Measurements from ENCODE around the gene MYOM3.

GRCh38 chr1:24047110-24047477, 64.8 kb downstream of the MYOM3 start:
- TF ChIP-seq CTCF (IDR thresholded peaks at IDR 0.05) (no peak), POLR2A (IDR thresholded peaks at IDR 0.05) (no peak), POLR2AphosphoS5 (IDR thresholded peaks at IDR 0.05; ENCODE audit: insufficient read depth in 1 of 2, low read depth in 1 of 2) (no peak)

Data from vagina (tissue), 2 donors.